Lower leg skin (tissue), 3 donors: ENCODE measurements around the gene E4F1.

Experiments used
- CTCF ChIP-seq, 3 donors: fragments of 450-650 bp; IDR thresholded peaks; one replicate each; pipeline ENCODE4 v1.5.1; 2016; ENCODE audit warnings: antibody characterized with exemption in 3 of 3, mild to moderate bottlenecking in 3 of 3, moderate library complexity in 2 of 3
- POLR2A ChIP-seq, 2 donors: fragments of 450-650 bp; IDR thresholded peaks; one replicate each; pipeline ENCODE4 v1.6.1; 2016 to 2017; ENCODE audit warnings: antibody characterized with exemption in 2 of 2, mild to moderate bottlenecking in 1 of 2, moderate library complexity in 1 of 2

GRCh38 chr16:2275476-2276367 lies 52.3 kb downstream of the E4F1 start:
- TF ChIP-seq CTCF (IDR thresholded peaks at IDR 0.05) (no peak), POLR2A (IDR thresholded peaks at IDR 0.05) (no peak)
